Stimulated activated memory B cell treated with anti-CD40 and anti-IgM and Interleukin-4, amounts not matched to agents 10 μg/mL and 1 μg/mL and 100 μg/mL, for 72 hours (primary cell): ENCODE results near the gene TSPO.

Experiments used
- ATAC-seq: fragments of 150-1000 bp; cut with Tn5 transposase; 2 replicates; pipeline ENCODE4 v1.10.0; 2021
- H3K27ac Mint-ChIP-seq: one replicate; pipeline ENCODE4 v1.8.0; 2022; ENCODE audit warnings: mild to moderate bottlenecking, mixed read lengths
- H3K27me3 Mint-ChIP-seq: one replicate; pipeline ENCODE4 v1.8.0; 2022; ENCODE audit warnings: mixed read lengths
- H3K36me3 Mint-ChIP-seq: one replicate; pipeline ENCODE4 v1.8.0; 2022; ENCODE audit warnings: mixed read lengths
- H3K4me1 Mint-ChIP-seq: one replicate; pipeline ENCODE4 v1.8.0; 2022; ENCODE audit warnings: mixed read lengths
- H3K4me3 Mint-ChIP-seq: one replicate; pipeline ENCODE4 v1.8.0; 2022; ENCODE audit warnings: mild to moderate bottlenecking, moderate library complexity, mixed read lengths
- H3K9me3 Mint-ChIP-seq: one replicate; pipeline ENCODE4 v1.8.0; 2022; ENCODE audit warnings: mixed read lengths

Gene TSPO

DNA sequence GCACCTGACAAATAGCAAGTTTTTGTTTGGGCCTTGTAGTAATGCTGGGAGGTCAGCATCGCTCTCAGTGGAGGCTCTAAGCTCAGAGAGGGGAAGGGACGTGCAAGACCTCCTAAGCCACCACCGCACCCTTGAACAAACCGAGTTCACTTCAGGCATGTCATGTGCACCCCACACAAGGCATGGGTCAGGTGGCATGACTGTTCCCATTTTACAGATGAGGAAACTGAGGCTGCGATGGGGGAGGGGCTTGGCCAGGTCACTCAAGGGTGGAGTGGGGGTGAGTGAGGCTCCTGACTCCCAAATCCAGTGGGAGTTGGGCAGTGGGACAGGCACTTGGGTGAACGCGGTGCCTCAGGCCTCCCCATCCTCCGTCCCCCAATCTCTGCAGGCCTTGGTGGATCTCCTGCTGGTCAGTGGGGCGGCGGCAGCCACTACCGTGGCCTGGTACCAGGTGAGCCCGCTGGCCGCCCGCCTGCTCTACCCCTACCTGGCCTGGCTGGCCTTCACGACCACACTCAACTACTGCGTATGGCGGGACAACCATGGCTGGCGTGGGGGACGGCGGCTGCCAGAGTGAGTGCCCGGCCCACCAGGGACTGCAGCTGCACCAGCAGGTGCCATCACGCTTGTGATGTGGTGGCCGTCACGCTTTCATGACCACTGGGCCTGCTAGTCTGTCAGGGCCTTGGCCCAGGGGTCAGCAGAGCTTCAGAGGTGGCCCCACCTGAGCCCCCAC lies 11.2 kb downstream of the TSPO start:
- H3K36me3 Mint-ChIP-seq = peaks cover 22% of the 10 kb centered on the region
- no peak for ATAC-seq
- no peaks in the 10 kb centered on the region for H3K27me3 Mint-ChIP-seq

DNA sequence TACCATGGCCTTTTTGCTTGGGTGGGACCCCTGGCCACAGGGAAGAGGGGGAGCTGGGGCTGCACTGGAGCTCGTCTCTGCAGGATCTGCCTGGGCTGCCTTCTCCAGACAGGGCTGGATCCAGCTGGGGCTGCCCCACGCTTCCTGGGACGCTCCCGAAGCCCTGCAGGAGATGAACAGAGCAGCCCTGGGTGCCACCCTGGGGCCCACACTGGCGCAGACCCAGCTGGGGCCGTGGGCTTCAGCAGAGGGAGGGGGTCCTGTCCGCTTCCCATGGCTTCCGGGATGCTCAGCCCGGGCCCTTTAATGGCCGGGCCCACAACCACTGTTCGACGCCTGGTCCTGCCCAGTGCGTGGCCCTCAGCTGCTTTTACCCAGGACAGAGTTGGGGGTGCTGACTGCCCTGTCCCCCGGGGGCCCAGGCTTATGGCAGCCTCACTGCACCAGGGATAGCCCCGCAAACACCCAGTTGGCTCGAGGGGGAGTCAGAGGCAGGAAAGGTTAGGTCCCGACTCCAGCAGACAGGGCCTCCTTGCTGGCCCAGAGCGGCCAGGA lies 12.0 kb downstream of the TSPO start:
- peaks cover 30% of the 10 kb centered on the region for H3K36me3 Mint-ChIP-seq
- H3K27me3 Mint-ChIP-seq = no peaks in the 10 kb centered on the region
- H3K4me3 Mint-ChIP-seq = no peak overlapping the region
- H3K27ac Mint-ChIP-seq = peak overlapping the region; percentile 59
- no peaks in the 10 kb centered on the region for H3K9me3 Mint-ChIP-seq
- H3K4me1 Mint-ChIP-seq = peaks cover 19% of the 10 kb centered on the region
- no peak for ATAC-seq

More for the DNA sequence above, 11.2 kb downstream of the TSPO start:
- Mint-ChIP-seq H3K4me3 (no peak overlapping the region), H3K27ac (no peak overlapping the region), H3K4me1 (peaks cover 19% of the 10 kb centered on the region), H3K9me3 (no peaks in the 10 kb centered on the region)

DNA sequence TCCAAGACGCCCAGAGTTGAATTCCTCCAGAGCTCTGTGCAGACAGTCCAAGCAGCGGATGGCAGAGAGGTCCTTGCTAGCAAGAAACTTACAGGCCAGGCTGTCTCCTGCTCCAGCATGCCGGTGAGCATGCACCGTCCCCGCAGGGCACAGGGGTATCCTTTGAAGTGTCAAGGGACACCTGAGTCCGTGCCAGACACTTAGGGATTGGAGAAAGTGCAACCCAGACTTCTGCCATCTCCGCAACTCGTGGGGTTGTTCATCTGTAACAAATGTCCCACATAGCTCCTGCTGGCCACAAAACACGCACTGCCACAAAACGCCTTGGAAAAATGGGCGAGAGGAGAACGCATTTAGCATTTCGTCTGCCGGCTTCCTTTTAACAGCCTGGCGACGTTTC lies 13.3 kb downstream of the TSPO start:
- H3K27me3 Mint-ChIP-seq = no peaks in the 10 kb centered on the region
- no peak overlapping the region for H3K4me3 Mint-ChIP-seq
- H3K27ac Mint-ChIP-seq = peak overlapping the region; percentile 59
- peaks cover 19% of the 10 kb centered on the region for H3K4me1 Mint-ChIP-seq
- H3K36me3 Mint-ChIP-seq = peaks cover 41% of the 10 kb centered on the region
- ATAC-seq = no peak
- no peaks in the 10 kb centered on the region for H3K9me3 Mint-ChIP-seq

DNA sequence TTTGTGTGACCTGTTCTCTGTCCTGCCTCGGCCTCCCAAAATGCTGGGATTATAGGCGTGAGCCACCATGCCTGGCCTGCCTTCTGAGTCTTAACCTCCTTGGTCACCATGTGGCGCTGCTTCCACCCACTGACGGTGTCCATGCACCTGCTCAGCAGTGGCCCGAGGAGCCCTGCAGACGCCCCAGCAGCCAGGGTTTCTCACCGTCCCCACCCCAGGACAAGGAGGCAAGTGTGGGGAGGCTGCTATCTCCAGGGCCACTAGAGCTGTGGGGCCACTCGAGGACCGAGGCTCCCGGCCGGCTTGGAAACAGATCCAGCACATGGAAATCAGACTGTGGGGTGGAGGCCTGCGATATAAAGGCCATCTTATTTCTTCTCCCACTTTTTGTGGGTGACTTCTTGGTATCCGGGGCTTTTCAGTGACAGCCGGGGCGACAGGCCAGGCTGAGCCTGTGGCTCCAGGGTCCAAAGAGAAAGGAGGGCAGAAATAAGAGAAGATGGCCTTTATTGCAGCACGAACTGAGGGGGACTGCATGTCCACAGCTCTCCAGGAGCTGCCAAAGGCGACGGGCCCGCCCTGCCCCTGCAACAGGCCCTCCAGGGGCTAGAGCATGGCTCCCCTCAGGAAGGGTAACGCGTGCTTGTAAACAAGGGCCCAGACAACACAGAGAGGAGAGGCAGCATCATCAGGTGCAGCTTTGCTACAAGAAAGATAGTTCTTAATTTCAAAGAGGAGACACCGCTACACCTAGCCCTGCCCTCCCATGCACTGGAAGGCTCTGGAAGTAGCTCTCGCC lies 15.0 kb downstream of the TSPO start:
- no peak overlapping the region for H3K27ac Mint-ChIP-seq
- no peak for ATAC-seq
- no peaks in the 10 kb centered on the region for H3K27me3 Mint-ChIP-seq
- peaks cover 58% of the 10 kb centered on the region for H3K36me3 Mint-ChIP-seq
- no peaks in the 10 kb centered on the region for H3K9me3 Mint-ChIP-seq
- peaks cover 19% of the 10 kb centered on the region for H3K4me1 Mint-ChIP-seq
- H3K4me3 Mint-ChIP-seq = no peak overlapping the region

DNA sequence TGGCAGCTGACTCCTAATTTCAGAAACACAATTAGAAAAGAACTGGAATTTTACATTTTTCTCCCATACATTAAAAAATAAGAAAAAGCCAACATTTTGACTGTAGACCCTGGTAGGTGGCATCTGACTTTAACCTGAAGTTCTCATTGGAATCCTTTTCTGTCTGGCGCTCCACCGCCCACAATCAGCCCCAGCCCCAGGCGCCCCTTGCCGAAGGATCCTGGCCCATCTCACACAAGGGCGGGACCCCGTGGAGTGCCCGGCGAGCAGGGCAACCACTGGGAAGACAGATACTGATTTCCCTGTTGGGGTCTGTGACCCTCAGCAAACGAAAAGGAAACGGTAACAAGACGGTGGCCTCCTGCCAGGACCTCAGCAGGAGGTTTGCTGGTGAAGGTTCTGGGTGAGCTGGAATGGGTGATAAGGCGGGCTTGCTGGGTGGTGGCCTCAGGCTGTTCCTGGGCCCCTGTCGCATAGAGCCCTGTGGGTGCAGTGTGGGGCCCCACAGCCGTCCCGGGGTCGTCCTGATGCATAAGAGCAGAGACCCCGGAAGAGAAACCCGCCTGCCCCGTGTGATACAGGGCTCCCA lies 15.7 kb downstream of the TSPO start:
- no peak overlapping the region for H3K4me3 Mint-ChIP-seq
- H3K36me3 Mint-ChIP-seq = peaks cover 61% of the 10 kb centered on the region
- peaks cover 17% of the 10 kb centered on the region for H3K4me1 Mint-ChIP-seq
- ATAC-seq = no peak
- no peak overlapping the region for H3K27ac Mint-ChIP-seq
- H3K9me3 Mint-ChIP-seq = no peaks in the 10 kb centered on the region
- no peaks in the 10 kb centered on the region for H3K27me3 Mint-ChIP-seq

DNA sequence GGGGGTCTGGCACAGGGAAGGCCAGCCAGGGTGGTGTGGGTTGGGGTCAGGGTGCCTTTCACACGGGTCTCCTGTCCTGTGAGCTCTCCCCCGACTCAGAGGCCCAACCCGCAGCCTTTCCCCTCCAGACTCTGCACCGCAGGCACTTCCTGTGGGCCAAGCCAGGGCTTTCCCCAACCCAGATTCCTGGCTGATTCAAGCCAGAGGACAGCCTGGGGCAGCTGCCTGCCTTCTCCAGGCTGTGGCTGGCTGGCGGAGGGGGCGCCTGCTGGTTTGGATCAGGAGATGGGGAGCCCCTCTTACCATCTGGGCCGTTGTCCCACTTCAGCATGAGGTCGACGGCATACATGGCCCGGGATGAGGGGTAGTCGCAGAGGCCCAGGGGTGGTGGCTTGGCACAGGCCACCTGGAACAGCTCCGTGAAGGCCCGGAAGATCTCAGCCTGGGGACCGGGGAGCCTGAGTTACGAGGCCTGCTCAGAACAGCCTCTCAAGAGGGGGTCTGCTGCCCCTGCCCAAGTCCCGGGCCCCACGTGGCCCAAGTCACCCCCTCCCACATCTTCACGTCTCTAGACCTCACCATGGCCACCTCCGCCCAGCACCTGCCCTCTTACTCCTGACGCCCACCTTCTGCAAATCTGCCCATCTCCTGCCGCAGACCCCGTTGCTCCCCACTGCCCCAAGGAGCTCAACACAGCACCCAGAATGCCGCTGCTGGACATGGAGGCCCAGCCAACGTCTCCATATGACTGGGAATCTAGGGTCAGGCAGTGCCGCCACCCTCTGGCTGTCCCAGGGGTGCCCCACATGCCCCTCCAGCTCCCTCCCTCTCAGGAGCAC lies 17.3 kb downstream of the TSPO start:
- no peak overlapping the region for H3K4me3 Mint-ChIP-seq
- H3K36me3 Mint-ChIP-seq = peaks cover 68% of the 10 kb centered on the region
- H3K27me3 Mint-ChIP-seq = no peaks in the 10 kb centered on the region
- H3K4me1 Mint-ChIP-seq = peaks cover 11% of the 10 kb centered on the region
- no peak overlapping the region for H3K27ac Mint-ChIP-seq
- no peak for ATAC-seq
- no peaks in the 10 kb centered on the region for H3K9me3 Mint-ChIP-seq

DNA sequence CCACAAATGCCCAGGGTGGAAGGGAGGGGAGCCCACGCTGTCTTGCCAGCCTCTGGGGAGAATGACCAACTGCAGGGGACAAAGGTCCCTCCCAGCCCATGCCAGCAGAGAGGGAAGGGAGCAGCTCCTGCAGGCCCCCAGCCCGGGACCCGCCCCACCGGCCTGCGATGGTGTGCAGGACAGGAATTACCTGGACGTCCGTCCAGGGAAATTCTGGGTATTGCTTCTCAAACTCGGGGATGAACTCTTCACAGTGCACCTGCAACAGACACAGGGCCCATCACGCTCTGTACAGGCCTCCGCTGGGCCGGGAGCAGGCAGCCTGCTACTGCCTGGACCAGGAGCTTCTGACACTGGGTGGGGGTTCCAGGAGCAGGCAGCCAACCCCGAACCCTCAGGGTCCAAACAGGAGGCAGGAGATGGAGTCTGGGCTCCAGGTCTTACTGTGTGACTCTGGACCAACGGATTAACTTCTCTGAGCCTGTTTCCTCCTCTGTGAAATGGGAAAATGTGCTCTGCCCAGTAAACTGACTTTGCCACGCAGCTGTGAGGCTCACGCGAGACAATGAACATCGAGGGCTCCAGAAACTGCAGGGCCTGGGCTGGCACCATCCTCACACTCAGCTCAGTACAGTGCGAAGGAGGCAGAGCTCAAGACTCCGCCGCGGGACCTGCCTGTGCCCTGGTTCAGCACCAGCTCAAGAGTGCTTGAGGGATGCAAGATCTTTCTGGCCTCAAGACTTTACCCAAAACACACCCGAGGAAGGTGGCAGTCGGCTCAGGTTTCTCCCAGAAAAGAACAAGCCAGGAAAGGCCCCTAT lies 18.2 kb downstream of the TSPO start:
- Mint-ChIP-seq H3K27me3 (no peaks in the 10 kb centered on the region), H3K4me1 (peaks cover 3% of the 10 kb centered on the region), H3K9me3 (no peaks in the 10 kb centered on the region), H3K4me3 (no peak overlapping the region), H3K27ac (no peak overlapping the region), H3K36me3 (peaks cover 75% of the 10 kb centered on the region)
- ATAC-seq = no peak

DNA sequence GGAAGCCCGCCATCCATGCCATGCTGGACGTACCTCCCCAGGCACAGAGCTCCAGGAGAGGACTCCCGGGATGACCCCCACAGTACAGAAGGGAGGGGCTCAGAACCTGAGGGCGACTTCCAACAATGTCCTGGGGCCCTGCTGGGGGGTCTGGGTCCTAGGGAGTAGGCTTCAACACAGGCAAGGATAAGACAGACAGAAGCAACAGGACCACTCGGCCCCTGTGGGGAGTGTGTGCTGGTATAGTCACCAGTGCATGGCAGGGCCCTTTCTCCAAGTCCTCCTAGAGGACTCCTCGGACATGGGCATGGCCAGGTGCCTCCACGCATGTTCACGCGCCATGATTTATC lies 18.7 kb downstream of the TSPO start:
- no peak overlapping the region for H3K4me3 Mint-ChIP-seq

DNA sequence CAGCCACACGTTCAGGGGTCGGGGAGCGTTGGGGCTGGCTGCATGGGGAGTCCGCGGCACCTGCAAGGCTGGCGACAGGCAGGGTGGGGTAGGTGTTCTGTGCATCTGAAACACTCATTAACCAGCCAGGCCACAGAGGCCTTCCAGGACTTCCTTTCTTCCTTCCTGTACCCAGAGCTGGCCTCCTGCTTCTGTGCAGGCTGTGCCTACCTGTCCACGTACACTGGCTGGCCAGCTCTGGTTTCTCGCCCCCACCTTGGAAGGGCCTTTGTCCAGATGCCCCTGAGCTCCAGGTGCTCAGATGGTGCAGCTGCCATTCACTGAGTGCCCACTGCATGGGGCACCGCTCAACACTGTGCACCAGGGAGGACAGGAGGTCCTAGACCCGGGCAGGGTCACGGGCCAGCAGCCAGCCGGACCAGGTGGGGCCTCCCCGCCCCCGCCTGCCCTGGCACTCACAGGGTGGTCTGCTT lies 19.7 kb downstream of the TSPO start:
- ATAC-seq = no peak
- H3K36me3 Mint-ChIP-seq = peaks cover 76% of the 10 kb centered on the region
- no peaks in the 10 kb centered on the region for H3K9me3 Mint-ChIP-seq
- no peaks in the 10 kb centered on the region for H3K4me1 Mint-ChIP-seq
- H3K27me3 Mint-ChIP-seq = no peaks in the 10 kb centered on the region
- no peak overlapping the region for H3K4me3 Mint-ChIP-seq
- H3K27ac Mint-ChIP-seq = no peak overlapping the region

More for the DNA sequence above, 18.7 kb downstream of the TSPO start:
- no peaks in the 10 kb centered on the region for H3K4me1 Mint-ChIP-seq
- H3K27me3 Mint-ChIP-seq = no peaks in the 10 kb centered on the region
- peaks cover 75% of the 10 kb centered on the region for H3K36me3 Mint-ChIP-seq
- no peak overlapping the region for H3K27ac Mint-ChIP-seq
- ATAC-seq = no peak
- no peaks in the 10 kb centered on the region for H3K9me3 Mint-ChIP-seq

DNA sequence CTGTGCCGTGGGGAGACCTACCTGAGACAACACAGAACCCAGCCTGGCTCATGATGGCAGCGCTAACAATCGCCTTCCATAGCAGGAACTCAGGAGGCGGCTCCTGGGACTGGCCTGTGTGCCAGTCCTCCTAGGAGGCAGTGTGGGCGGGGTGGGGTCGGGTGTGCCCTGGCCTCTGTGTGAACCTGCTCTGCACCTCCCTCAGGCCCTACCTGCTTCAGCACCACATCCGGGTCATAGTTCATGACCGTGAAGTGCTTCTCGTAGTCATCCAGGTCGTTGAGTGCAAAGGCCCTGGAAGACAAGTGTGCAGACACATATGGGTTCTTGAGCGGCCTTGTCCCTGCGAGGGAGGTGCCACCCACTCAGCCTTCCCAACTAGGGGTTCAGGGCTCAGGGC lies 20.2 kb downstream of the TSPO start:
- Mint-ChIP-seq H3K4me3 (no peak overlapping the region), H3K9me3 (no peaks in the 10 kb centered on the region), H3K27ac (no peak overlapping the region), H3K36me3 (peaks cover 73% of the 10 kb centered on the region), H3K4me1 (no peaks in the 10 kb centered on the region), H3K27me3 (no peaks in the 10 kb centered on the region)
- no peak for ATAC-seq

DNA sequence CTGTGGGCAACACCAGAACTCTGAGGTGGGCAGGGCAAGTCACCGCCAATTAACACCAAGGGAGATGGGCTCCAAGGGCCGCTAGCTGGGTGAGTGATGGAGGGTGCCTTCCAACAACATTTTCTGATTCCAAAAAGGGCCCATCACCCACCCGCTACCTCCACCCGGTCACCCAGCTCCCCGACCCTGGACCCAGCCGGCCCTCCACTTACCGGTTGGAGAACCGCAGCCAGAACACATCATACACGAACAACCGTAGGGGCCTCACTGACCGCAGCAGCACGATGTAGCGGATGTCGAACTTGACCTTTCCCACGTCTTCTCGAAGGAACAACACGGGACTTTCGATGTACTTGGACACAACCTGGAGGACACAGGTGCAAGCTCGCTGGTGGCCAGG lies 20.8 kb downstream of the TSPO start:
- no peaks in the 10 kb centered on the region for H3K27me3 Mint-ChIP-seq
- H3K4me1 Mint-ChIP-seq = no peaks in the 10 kb centered on the region
- no peak overlapping the region for H3K4me3 Mint-ChIP-seq
- ATAC-seq = no peak
- H3K27ac Mint-ChIP-seq = no peak overlapping the region
- peaks cover 73% of the 10 kb centered on the region for H3K36me3 Mint-ChIP-seq
- H3K9me3 Mint-ChIP-seq = no peaks in the 10 kb centered on the region

DNA sequence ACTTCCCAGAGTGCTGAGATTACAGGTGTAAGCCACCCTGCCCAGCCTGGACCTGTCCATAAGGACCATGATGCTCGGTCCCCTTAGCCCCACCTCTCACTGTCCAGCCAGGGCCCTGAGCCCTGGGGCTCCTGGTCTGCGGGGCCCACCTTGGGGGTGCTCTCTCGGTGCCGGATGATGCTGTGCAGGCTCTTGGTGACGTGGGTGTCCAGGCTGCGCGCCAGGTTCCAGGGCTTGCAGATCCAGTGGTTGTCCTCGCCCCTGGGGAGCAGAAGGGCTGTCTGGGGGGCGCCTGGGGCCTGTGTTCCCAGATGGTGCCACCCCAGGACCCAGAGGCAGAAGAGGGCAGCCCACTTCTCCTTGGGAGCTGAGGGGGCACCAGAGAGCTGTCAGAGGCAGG lies 22.2 kb downstream of the TSPO start:
- no peak overlapping the region for H3K27ac Mint-ChIP-seq
- no peaks in the 10 kb centered on the region for H3K27me3 Mint-ChIP-seq
- peaks cover 67% of the 10 kb centered on the region for H3K36me3 Mint-ChIP-seq
- no peak for ATAC-seq
- no peaks in the 10 kb centered on the region for H3K4me1 Mint-ChIP-seq
- H3K9me3 Mint-ChIP-seq = no peaks in the 10 kb centered on the region
- no peak overlapping the region for H3K4me3 Mint-ChIP-seq

DNA sequence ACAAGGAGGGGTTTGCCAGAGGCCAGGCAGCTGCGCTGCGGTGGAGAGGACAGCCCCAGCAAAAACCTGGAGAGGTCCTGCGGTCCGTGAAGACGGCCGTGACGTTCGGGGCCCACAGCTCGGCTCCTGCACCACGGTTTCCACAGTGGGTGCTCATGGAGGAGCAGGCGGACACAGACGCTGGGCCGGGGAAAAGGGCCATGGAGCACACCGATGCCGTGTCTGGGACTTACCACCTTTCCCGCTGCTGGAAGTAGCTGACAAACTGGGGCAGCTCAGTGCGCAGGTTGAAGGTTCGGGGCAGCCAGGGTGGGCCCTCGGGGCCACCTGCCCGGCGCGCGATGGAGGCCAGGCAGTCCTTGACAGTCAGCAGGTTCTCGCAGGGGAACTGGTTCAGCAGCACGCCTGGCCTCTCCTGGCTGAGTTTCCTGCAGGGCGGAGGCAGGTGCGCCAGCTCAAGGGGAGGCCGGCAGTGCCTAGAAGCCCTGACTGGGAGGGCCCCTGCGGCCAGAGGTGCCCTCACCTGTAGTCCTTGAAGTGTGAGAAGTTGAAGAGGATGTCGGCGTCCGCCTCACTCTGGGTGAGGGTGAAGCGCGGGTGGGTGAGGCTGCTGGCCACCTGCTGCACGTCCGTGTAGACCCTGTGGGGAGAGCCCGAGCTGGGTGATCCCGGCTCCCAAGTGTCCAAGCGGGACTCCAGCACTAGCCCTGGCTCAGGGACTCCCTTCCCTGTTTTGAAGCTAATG lies 22.8 kb downstream of the TSPO start:
- H3K4me3 Mint-ChIP-seq = no peak overlapping the region
- no peak overlapping the region for H3K27ac Mint-ChIP-seq
- peaks cover 67% of the 10 kb centered on the region for H3K36me3 Mint-ChIP-seq
- H3K4me1 Mint-ChIP-seq = no peaks in the 10 kb centered on the region
- H3K9me3 Mint-ChIP-seq = no peaks in the 10 kb centered on the region
- H3K27me3 Mint-ChIP-seq = no peaks in the 10 kb centered on the region
- no peak for ATAC-seq
